Mesothelial cell of epicardium (in vitro differentiated cells): ENCODE measurements around the gene EIF4G3. TPM values are rescaled to one million over a fixed set of nuclear protein-coding genes. Genes with fewer than 3 reads are reported as not detected.

ENCODE experiments used
- DNase-seq, 2 experiments: peaks; one replicate each; pipeline ENCODE4 v3.0.0; 2021; ENCODE audit warnings: low spot score in 2 of 2; ENCODE audit not compliant: unreplicated experiment in 2 of 2
- H3K27ac Mint-ChIP-seq: 2 replicates; pipeline ENCODE4 v1.8.0; 2021; ENCODE audit warnings: mixed read lengths
- H3K27me3 Mint-ChIP-seq: 2 replicates; pipeline ENCODE4 v1.8.0; 2021; ENCODE audit warnings: low read depth, mixed read lengths
- H3K36me3 Mint-ChIP-seq: 2 replicates; pipeline ENCODE4 v1.8.0; 2021; ENCODE audit warnings: mixed read lengths
- H3K4me1 Mint-ChIP-seq: 2 replicates; pipeline ENCODE4 v1.8.0; 2021; ENCODE audit warnings: mixed read lengths
- H3K4me3 Mint-ChIP-seq: 2 replicates; pipeline ENCODE4 v1.8.0; 2021; ENCODE audit warnings: mild to moderate bottlenecking, moderate library complexity, mixed read lengths
- H3K9me3 Mint-ChIP-seq: 2 replicates; pipeline ENCODE4 v1.8.0; 2021; ENCODE audit warnings: mixed read lengths
- CTCF ChIP-seq: fragments of 200-600 bp; sonication (generic); IDR thresholded peaks from one replicate; pipeline ENCODE4 v1.5.0; 2021; ENCODE audit warnings: antibody characterized with exemption; ENCODE audit not compliant: unreplicated experiment
- total RNA-seq: library from RNA; stranded (reverse); gene quantifications from 3 replicates; pipeline ENCODE4 v1.2.1, GENCODE V29; 2021

The EIF4G3 gene
- total RNA-seq, 1 donor from 2014 or later = 106 TPM

GRCh38 chr1:20850021-20850420 is 326.7 kb downstream of the EIF4G3 start:
- DNase-seq = no peak
- Mint-ChIP-seq H3K27ac (peak overlapping the region; percentile 64), H3K36me3 (peaks cover 45% of the 10 kb centered on the region), H3K9me3 (no peaks in the 10 kb centered on the region), H3K27me3 (no peaks in the 10 kb centered on the region), H3K4me3 (no peak overlapping the region), H3K4me1 (peaks cover 7% of the 10 kb centered on the region)
- no peak for TF ChIP-seq CTCF

- Mint-ChIP-seq H3K36me3 (peaks cover 52% of the 10 kb centered on the region), H3K4me1 (peaks cover 7% of the 10 kb centered on the region), H3K9me3 (peaks cover 3% of the 10 kb centered on the region), H3K27me3 (no peaks in the 10 kb centered on the region), H3K4me3 (no peak overlapping the region), H3K27ac (no peak overlapping the region)
- DNase-seq = no peak
- TF ChIP-seq CTCF = no peak
Observed at GRCh38 chr1:20849100-20849499, 327.6 kb downstream of the EIF4G3 start.

GRCh38 chr1:20848162-20848561 is 328.5 kb downstream of the EIF4G3 start:
- Mint-ChIP-seq H3K9me3 (peaks cover 8% of the 10 kb centered on the region), H3K27ac (no peak overlapping the region), H3K36me3 (peaks cover 51% of the 10 kb centered on the region), H3K4me3 (no peak overlapping the region), H3K4me1 (peaks cover 7% of the 10 kb centered on the region), H3K27me3 (no peaks in the 10 kb centered on the region)
- DNase-seq = no peak
- TF ChIP-seq CTCF = no peak

- no peak for DNase-seq
- peaks cover 8% of the 10 kb centered on the region for H3K9me3 Mint-ChIP-seq
- H3K27ac Mint-ChIP-seq = peak overlapping the region; percentile 21
- no peaks in the 10 kb centered on the region for H3K27me3 Mint-ChIP-seq
- no peak overlapping the region for H3K4me3 Mint-ChIP-seq
- H3K36me3 Mint-ChIP-seq = peaks cover 47% of the 10 kb centered on the region
- TF ChIP-seq CTCF = no peak
- H3K4me1 Mint-ChIP-seq = peaks cover 7% of the 10 kb centered on the region
Observed at GRCh38 chr1:20847611-20848080, 329.1 kb downstream of the EIF4G3 start.

- H3K27ac Mint-ChIP-seq = no peak overlapping the region
- no peak overlapping the region for H3K4me3 Mint-ChIP-seq
- DNase-seq = no peak
- peaks cover 7% of the 10 kb centered on the region for H3K4me1 Mint-ChIP-seq
- no peaks in the 10 kb centered on the region for H3K27me3 Mint-ChIP-seq
- peaks cover 8% of the 10 kb centered on the region for H3K9me3 Mint-ChIP-seq
- peaks cover 46% of the 10 kb centered on the region for H3K36me3 Mint-ChIP-seq
- no peak for TF ChIP-seq CTCF
Observed at GRCh38 chr1:20846461-20847374, 330.0 kb downstream of the EIF4G3 start.
